HCT116 (cell line): ENCODE results near the gene ADAM11. TPM values are rescaled to one million over a fixed set of nuclear protein-coding genes. Genes with fewer than 3 reads are reported as not detected.

Source experiments
- ATAC-seq: fragments of 200-7000 bp; cut with Tn5 transposase; 2 replicates; pipeline ENCODE4 v1.9.1; 2020; ENCODE audit warnings: mild to moderate bottlenecking, moderate library complexity
- BruUV-seq: library from RNA; stranded (reverse); fragments of 400-500 nt; replicated peaks from 2 replicates; lab custom pipeline; 2021; lab: Mats Ljungman, UMichigan
- CTCF ChIA-PET: fragments of 300-600 bp; sonication (Branson Sonifier 250); formaldehyde crosslinking; loops from one replicate; lab custom pipeline; 2021; ENCODE audit warnings: antibody characterized with exemption; lab: Charles Lee
- POLR2A ChIA-PET: fragments of 300-600, 350-600 bp; sonication (Branson Sonifier 250); formaldehyde crosslinking; loops from one replicate; lab custom pipeline; 2021; ENCODE audit warnings: antibody characterized with exemption; lab: Charles Lee
- RAD21 ChIA-PET, 2 experiments: fragments of 300-600 bp; sonication (Branson Sonifier 250); formaldehyde crosslinking; loops; one replicate each; lab custom pipeline; 2023; ENCODE audit warnings: low total read pairs in 2 of 2; ENCODE audit not compliant: uncharacterized antibody in 2 of 2, unreplicated experiment in 2 of 2, low non-redundant PET in 1 of 2; lab: Charles Lee
- DNase-seq: peaks from one replicate; pipeline ENCODE4 v3.0.0-alpha.2; 2010; ENCODE audit warnings: low read depth, low spot score
- H2AFZ ChIP-seq: fragments of 200-600 bp; shearing (Covaris generic), sonication (generic); 2 replicates; pipeline ENCODE4 v1.6.1; 2017; ENCODE audit warnings: low read depth, mixed run types, mixed read lengths, antibody characterized with exemption, low read length; ENCODE audit not compliant: poor library complexity, severe bottlenecking
- H3K27ac ChIP-seq: 2 replicates; pipeline ENCODE4 v1.5.1; 2012; ENCODE audit warnings: low read depth, low read length
- H3K27me3 ChIP-seq: fragments of 200-600 bp; sonication (generic); 2 replicates; pipeline ENCODE4 v1.6.1; 2016; ENCODE audit warnings: mixed run types, low read length, mixed read lengths; ENCODE audit not compliant: insufficient read depth
- H3K36me3 ChIP-seq, 2 experiments: fragments of 200-500 bp in 1 of 2; fragments of 200-600 bp in 1 of 2; sonication (Bioruptor generic) in 1 of 2; sonication (generic) in 1 of 2; 2 replicates each; pipeline versions ENCODE4 v1.5.1 to v1.6.1; 2014 to 2016; ENCODE audit warnings: low read length in 2 of 2, inconsistent platforms in 1 of 2, mixed read lengths in 1 of 2, mixed run types in 1 of 2; ENCODE audit not compliant: insufficient read depth in 2 of 2, control insufficient read depth in 1 of 2
- H3K4me1 ChIP-seq, 2 experiments: fragments of 200-600 bp in 1 of 2; sonication (generic) in 1 of 2; 2 replicates each; pipeline versions ENCODE4 v1.5.1 to v1.6.1; 2012 to 2017; ENCODE audit warnings: low read length in 2 of 2, inconsistent platforms in 1 of 2, mild to moderate bottlenecking in 1 of 2, mixed read lengths in 1 of 2, mixed run types in 1 of 2, moderate library complexity in 1 of 2; ENCODE audit not compliant: insufficient read depth in 2 of 2, control insufficient read depth in 1 of 2
- H3K4me2 ChIP-seq: fragments of 200-600 bp; sonication (generic); 2 replicates; pipeline ENCODE4 v1.6.1; 2017; ENCODE audit warnings: mixed run types, low read length, mixed read lengths
- H3K4me3 ChIP-seq, 2 experiments: fragments of 200-600 bp in 1 of 2; sonication (generic) in 1 of 2; replicated peaks in 1 of 2; 2 replicates each; pipeline ENCODE4 v1.5.1; 2011 to 2016; ENCODE audit warnings: low read length in 2 of 2, control low read depth in 1 of 2, low read depth in 1 of 2, mild to moderate bottlenecking in 1 of 2, mixed read lengths in 1 of 2, mixed run types in 1 of 2
- H3K79me2 ChIP-seq: fragments of 200-600 bp; sonication (generic); 2 replicates; pipeline ENCODE4 v1.6.1; 2017; ENCODE audit warnings: mild to moderate bottlenecking, mixed run types, low read length, moderate library complexity, mixed read lengths; ENCODE audit not compliant: insufficient read depth
- H3K9ac ChIP-seq: fragments of 200-600 bp; sonication (generic); 2 replicates; pipeline ENCODE4 v1.6.1; 2016; ENCODE audit warnings: low read length, mixed read lengths
- H3K9me2 ChIP-seq: fragments of 200-600 bp; sonication (generic), shearing (Covaris generic); 2 replicates; pipeline ENCODE4 v1.6.1; 2017; ENCODE audit warnings: mixed run types, mild to moderate bottlenecking, moderate library complexity; ENCODE audit not compliant: insufficient read depth
- H3K9me3 ChIP-seq, 2 experiments: fragments of 200-500 bp in 1 of 2; fragments of 200-600 bp in 1 of 2; sonication (Bioruptor generic) in 1 of 2; sonication (generic) in 1 of 2; 2 replicates each; pipeline ENCODE4 v1.6.1; 2014 to 2017; ENCODE audit warnings: low read length in 2 of 2, mixed read lengths in 2 of 2, inconsistent platforms in 1 of 2, low read depth in 1 of 2, mild to moderate bottlenecking in 1 of 2, mixed run types in 1 of 2, moderate library complexity in 1 of 2; ENCODE audit not compliant: control insufficient read depth in 1 of 2, insufficient read depth in 1 of 2
- H4K20me1 ChIP-seq: fragments of 200-600 bp; sonication (generic), shearing (Covaris generic); 2 replicates; pipeline ENCODE4 v1.6.1; 2017; ENCODE audit warnings: mixed run types, mild to moderate bottlenecking, moderate library complexity; ENCODE audit not compliant: insufficient read depth
- EZH2 ChIP-seq: fragments of 200-600 bp; sonication (generic); IDR thresholded peaks from 2 replicates; pipeline ENCODE4 v1.6.1; 2017; ENCODE audit warnings: antibody characterized with exemption, mixed run types
- FOSL1 ChIP-seq: IDR thresholded peaks from 2 replicates; pipeline ENCODE4 v1.6.1; 2012; ENCODE audit warnings: low read depth
- POLR2A ChIP-seq: IDR thresholded peaks from 2 replicates; pipeline ENCODE4 v1.7.0; 2011; ENCODE audit warnings: borderline replicate concordance; ENCODE audit not compliant: insufficient read depth, insufficient read length; ENCODE audit errors: extremely low read depth
- SP1 ChIP-seq: IDR thresholded peaks from 2 replicates; pipeline ENCODE4 v1.6.1; 2012; ENCODE audit warnings: low read depth
- ZNF274 ChIP-seq: fragments of 200-500 bp; sonication (Bioruptor generic); IDR thresholded peaks from 2 replicates; pipeline ENCODE4 v1.6.1; 2014; ENCODE audit warnings: mild to moderate bottlenecking, low read depth, low read length, inconsistent platforms
- intact Hi-C: fragments of 100-400 bp; cut with micrococcal nuclease; formaldehyde crosslinking; loops from 2 replicates; pipeline ENCODE4 v1.10.0; 2022
- total RNA-seq: library from RNA; stranded (reverse); gene quantifications from one replicate; pipeline ENCODE4 v1.2.1, GENCODE V29; 2021; ENCODE audit not compliant: unreplicated experiment
- TF ChIP-seq, protein P1 (sequence below): IDR thresholded peaks from 2 replicates; pipeline ENCODE4 v1.6.1; 2011; ENCODE audit warnings: mild to moderate bottlenecking, low read length, moderate library complexity; ENCODE audit not compliant: insufficient replicate concordance; ENCODE audit errors: extremely low read depth
- TF ChIP-seq, protein P2 (sequence below): IDR thresholded peaks from 2 replicates; pipeline ENCODE4 v1.6.1; 2012; ENCODE audit warnings: low read depth
- TF ChIP-seq, protein P3 (sequence below): IDR thresholded peaks from 2 replicates; pipeline ENCODE4 v1.6.1; 2012

ADAM11 gene
- total RNA-seq, 1 experiment from 2014 or later, result 7.7 TPM

DNA sequence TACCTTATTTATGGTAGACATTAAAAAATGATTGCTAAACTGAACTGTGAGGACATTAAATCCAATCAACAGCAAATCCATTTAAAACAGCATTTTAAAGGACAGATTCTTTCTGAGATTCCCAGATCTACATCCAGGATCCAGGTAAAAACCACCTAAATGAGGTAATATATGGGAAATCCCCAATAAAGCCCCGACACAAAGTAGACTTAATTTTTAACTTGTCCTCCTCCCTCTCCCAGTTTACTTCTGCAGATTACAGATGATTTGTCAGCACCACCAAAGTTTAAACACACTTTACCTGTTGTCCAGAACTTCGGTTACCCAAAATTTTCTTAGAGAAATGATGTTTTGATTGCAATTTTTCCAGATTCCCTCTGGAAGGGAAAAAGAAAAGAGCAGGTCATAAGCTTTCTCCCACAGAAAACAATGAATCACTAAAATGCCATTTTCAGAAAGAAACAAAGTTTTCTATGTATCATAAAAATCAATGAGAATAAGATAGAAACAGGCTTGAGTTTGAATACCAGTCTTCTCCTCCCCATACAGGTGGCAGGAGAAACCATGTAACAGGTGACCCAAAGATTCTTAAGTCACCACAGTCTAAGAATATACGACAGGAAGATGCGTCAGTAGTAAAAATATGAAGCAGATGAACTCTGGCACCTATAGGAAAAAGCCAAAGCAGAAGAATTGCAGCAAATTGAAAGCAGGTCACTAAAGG is 48.5 kb downstream of the ADAM11 start:
- ChIA-PET RAD21 (no interaction called here), POLR2A (no interaction called here)
- Histone ChIP-seq H3K9me3 (no peaks in the 10 kb centered on the region), H3K4me2 (no peak overlapping the region), H2AFZ (no peak overlapping the region), H3K4me1 (peaks cover 3 to 22% of the 10 kb centered on the region in 2 experiments; a peak in 2 of 4 replicates), H3K27ac (no peak overlapping the region), H3K9me2 (no peaks in the 10 kb centered on the region), H3K36me3 (peaks cover 22 to 31% of the 10 kb centered on the region in 2 experiments), H3K79me2 (peaks cover 99% of the 10 kb centered on the region)
- ATAC-seq (no peak), DNase-seq (no peak)
- BruUV-seq, result no TSS peak
- TF ChIP-seq, protein P1, sequence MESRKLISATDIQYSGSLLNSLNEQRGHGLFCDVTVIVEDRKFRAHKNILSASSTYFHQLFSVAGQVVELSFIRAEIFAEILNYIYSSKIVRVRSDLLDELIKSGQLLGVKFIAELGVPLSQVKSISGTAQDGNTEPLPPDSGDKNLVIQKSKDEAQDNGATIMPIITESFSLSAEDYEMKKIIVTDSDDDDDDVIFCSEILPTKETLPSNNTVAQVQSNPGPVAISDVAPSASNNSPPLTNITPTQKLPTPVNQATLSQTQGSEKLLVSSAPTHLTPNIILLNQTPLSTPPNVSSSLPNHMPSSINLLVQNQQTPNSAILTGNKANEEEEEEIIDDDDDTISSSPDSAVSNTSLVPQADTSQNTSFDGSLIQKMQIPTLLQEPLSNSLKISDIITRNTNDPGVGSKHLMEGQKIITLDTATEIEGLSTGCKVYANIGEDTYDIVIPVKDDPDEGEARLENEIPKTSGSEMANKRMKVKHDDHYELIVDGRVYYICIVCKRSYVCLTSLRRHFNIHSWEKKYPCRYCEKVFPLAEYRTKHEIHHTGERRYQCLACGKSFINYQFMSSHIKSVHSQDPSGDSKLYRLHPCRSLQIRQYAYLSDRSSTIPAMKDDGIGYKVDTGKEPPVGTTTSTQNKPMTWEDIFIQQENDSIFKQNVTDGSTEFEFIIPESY, result no peak
- TF ChIP-seq, protein P2, sequence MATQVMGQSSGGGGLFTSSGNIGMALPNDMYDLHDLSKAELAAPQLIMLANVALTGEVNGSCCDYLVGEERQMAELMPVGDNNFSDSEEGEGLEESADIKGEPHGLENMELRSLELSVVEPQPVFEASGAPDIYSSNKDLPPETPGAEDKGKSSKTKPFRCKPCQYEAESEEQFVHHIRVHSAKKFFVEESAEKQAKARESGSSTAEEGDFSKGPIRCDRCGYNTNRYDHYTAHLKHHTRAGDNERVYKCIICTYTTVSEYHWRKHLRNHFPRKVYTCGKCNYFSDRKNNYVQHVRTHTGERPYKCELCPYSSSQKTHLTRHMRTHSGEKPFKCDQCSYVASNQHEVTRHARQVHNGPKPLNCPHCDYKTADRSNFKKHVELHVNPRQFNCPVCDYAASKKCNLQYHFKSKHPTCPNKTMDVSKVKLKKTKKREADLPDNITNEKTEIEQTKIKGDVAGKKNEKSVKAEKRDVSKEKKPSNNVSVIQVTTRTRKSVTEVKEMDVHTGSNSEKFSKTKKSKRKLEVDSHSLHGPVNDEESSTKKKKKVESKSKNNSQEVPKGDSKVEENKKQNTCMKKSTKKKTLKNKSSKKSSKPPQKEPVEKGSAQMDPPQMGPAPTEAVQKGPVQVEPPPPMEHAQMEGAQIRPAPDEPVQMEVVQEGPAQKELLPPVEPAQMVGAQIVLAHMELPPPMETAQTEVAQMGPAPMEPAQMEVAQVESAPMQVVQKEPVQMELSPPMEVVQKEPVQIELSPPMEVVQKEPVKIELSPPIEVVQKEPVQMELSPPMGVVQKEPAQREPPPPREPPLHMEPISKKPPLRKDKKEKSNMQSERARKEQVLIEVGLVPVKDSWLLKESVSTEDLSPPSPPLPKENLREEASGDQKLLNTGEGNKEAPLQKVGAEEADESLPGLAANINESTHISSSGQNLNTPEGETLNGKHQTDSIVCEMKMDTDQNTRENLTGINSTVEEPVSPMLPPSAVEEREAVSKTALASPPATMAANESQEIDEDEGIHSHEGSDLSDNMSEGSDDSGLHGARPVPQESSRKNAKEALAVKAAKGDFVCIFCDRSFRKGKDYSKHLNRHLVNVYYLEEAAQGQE, result no peak
- TF ChIP-seq, protein P3, sequence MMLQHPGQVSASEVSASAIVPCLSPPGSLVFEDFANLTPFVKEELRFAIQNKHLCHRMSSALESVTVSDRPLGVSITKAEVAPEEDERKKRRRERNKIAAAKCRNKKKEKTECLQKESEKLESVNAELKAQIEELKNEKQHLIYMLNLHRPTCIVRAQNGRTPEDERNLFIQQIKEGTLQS, result no peak
- no peak for TF ChIP-seq ZNF274
- no peak for TF ChIP-seq FOSL1
- no peak for TF ChIP-seq SP1
- no peak for TF ChIP-seq POLR2A
- TF ChIP-seq EZH2, result no peak
- TF ChIP-seq, all 23 proteins: peak for 0
- H4K20me1 ChIP-seq, result peaks cover 6% of the 10 kb centered on the region; the same call in 1 of the 2 replicates
- CTCF ChIA-PET, result interaction anchor here (1.0 kb wide), 1 partner anchor 28 kb away, joined by 4 read pairs; no protein-coding TSS in a partner anchor
- intact Hi-C loops, result no loop called here
- no peak overlapping the region for H3K4me3 ChIP-seq
- H3K27me3 ChIP-seq, result no peaks in the 10 kb centered on the region
- no peak overlapping the region for H3K9ac ChIP-seq
